Measurements from ENCODE around the gene CD1D. TPM values are rescaled to one million over a fixed set of nuclear protein-coding genes. Genes with fewer than 3 reads are reported as not detected.

Gene CD1D
- not detected for total RNA-seq

DNA sequence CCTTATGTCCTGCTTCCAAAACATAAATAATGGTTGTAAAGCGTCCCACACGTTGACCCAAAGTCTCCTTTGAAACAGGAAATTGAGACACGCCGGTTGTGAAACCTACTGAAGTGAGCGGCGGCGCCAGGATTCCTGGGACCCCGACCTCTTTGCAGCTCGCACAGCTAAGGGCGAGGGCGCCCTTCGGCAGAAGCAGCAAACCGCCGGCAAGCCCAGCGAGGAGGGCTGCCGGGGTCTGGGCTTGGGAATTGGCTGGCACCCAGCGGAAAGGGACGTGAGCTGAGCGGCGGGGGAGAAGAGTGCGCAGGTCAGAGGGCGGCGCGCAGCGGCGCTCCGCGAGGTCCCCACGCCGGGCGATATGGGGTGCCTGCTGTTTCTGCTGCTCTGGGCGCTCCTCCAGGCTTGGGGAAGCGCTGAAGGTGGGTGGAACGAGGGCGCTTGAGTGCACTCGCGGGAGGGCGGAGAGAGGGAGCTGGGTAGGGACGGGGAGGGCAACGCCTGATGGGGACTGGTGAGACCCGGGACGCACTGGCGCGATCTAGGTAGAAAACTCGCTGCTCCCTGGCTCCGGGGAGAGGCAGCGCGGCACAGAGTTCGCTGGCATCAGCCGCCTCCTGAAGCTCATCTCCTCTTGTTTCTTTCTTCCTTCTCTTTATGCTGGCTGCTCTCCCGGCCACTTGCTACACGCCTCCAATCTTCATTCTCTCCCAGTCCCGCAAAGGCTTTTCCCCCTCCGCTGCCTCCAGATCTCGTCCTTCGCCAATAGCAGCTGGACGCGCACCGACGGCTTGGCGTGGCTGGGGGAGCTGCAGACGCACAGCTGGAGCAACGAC, at the start of gene CD1D:
TSS of gene CD1D (plus strand) at position 155 of the 836 bp plus-strand sequence. CDS start at position 362, 207 bp downstream.
- peak within 1 kb of the TSS; percentile 87 for H3K4me3 Mint-ChIP-seq

DNA sequence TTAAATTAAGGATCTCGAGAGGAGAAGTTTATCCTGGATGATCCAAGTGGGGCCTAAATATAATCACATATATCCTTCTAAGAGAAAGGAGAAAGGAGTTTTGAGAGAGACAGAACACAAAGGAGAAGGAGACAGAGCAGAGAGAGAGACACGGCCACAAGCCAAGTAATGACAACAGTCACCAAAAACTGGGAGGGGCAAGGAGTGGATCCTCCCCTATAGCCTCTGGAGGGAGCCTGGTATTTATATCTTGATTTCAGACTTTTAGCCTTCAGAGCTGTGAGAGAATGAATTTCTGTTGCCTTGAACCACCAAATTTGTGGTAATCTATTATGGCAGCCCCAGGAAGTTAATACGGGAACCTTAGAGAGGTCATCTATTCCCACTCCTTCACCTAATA, 49.5 kb upstream of the CD1D start:
- H3K4me1 Mint-ChIP-seq, result peaks cover 1% of the 10 kb centered on the region
- H3K4me3 Mint-ChIP-seq, result no peak overlapping the region
- H3K36me3 Mint-ChIP-seq, result no peaks in the 10 kb centered on the region
- H3K27ac Mint-ChIP-seq, result no peak overlapping the region
- POLR2A ChIA-PET, result no interaction called here
- H3K27me3 Mint-ChIP-seq, result peaks cover 15% of the 10 kb centered on the region
- H3K9me3 Mint-ChIP-seq, result no peaks in the 10 kb centered on the region
- DNase-seq, result no peak
- no peak for ATAC-seq (ENCODE audit: low read depth)

More for the DNA sequence above, at the start of gene CD1D:
- no peaks in the 10 kb centered on the region for H3K9me3 Mint-ChIP-seq
- H3K27me3 Mint-ChIP-seq, result peaks cover 66% of the 10 kb centered on the region
- no peaks in the 10 kb centered on the region for H3K36me3 Mint-ChIP-seq
- ATAC-seq (ENCODE audit: low read depth) (peak; percentile 56), DNase-seq (peak; percentile 40)
- POLR2A ChIA-PET, result no interaction called here
- H3K4me1 Mint-ChIP-seq, result peaks cover 11% of the 10 kb centered on the region
- H3K27ac Mint-ChIP-seq, result no peak within 1 kb of the TSS

DNA sequence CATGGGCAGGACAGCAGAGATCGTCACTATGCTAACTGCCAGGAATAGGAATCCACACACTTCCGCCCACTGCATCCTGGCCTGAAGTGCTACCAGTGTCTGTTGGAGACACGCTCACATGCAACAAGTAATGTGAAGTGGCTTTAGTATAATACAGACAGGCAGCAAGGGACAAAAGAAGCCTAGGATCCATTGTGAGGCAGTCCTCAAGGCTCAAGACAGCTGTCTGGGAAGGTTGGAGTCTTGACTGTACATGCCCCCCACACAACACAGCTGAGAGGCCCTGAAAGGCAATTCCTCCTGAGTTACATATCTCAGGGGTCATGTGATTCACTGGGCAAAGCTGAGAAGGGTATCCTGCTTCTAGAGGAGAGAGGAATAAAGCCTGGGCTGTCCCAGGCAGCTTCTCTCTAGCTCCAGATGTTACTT, 39.9 kb upstream of the CD1D start:
- H3K4me1 Mint-ChIP-seq, result no peaks in the 10 kb centered on the region
- no peaks in the 10 kb centered on the region for H3K27me3 Mint-ChIP-seq
- POLR2A ChIA-PET, result no interaction called here
- no peaks in the 10 kb centered on the region for H3K9me3 Mint-ChIP-seq
- H3K27ac Mint-ChIP-seq, result no peak overlapping the region
- ATAC-seq (ENCODE audit: low read depth) (no peak), DNase-seq (no peak)
- H3K4me3 Mint-ChIP-seq, result no peak overlapping the region
- no peaks in the 10 kb centered on the region for H3K36me3 Mint-ChIP-seq

DNA sequence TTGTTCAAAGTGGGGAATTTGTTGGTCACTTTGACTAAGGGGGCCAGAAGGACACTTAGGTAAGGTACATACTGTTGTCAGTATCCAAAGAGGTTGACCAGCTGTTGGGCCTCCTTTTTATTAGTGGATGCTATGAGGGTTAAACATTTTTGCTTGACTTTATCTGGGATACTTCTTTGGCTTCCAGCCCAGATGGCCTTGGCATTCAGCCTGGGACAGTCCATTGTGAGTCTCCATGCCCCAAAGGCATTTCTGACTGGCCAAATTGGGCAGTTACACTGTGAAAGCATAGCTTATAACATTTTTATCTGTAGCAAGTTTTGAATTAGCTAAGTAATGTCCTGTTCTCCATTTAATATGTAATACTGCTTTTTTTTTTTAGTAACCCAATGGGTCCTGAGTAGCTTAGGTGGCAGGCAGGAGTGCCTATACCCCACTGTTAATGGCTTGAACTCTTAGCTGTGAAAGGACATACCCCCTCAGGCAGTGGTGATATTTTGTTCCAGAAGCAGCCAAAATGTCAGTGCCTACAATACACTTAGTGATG, 35.4 kb upstream of the CD1D start:
- H3K9me3 Mint-ChIP-seq, result no peaks in the 10 kb centered on the region
- H3K36me3 Mint-ChIP-seq, result peaks cover 2% of the 10 kb centered on the region
- H3K27me3 Mint-ChIP-seq, result no peaks in the 10 kb centered on the region
- H3K27ac Mint-ChIP-seq, result no peak overlapping the region
- no peak overlapping the region for H3K4me3 Mint-ChIP-seq
- POLR2A ChIA-PET, result no interaction called here
- ATAC-seq (ENCODE audit: low read depth) (no peak), DNase-seq (no peak)
- H3K4me1 Mint-ChIP-seq, result peaks cover 4% of the 10 kb centered on the region

DNA sequence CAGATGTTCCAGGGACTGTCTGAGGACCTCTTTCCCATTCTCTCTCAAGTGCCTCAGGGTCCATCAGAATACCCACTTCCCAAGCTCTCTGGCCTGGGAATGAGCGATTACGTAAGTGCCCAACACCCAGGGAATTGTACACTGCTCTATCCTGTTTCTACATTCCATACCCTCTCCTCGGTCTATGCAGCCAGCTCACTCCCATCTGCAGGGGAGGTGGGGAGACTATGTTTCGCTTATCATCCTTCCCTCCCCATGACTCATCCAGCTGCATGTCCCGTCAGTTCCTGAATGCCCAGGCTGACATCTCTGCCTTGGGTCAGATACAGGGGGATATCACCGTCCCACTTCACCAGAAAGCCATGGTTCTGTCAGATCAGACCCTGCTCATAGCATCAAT, 34.5 kb upstream of the CD1D start:
- no peak overlapping the region for H3K4me3 Mint-ChIP-seq
- no peaks in the 10 kb centered on the region for H3K27me3 Mint-ChIP-seq
- DNase-seq (no peak), ATAC-seq (ENCODE audit: low read depth) (no peak)
- POLR2A ChIA-PET, result no interaction called here
- H3K9me3 Mint-ChIP-seq, result no peaks in the 10 kb centered on the region
- H3K4me1 Mint-ChIP-seq, result peaks cover 9% of the 10 kb centered on the region
- H3K36me3 Mint-ChIP-seq, result peaks cover 2% of the 10 kb centered on the region
- no peak overlapping the region for H3K27ac Mint-ChIP-seq

DNA sequence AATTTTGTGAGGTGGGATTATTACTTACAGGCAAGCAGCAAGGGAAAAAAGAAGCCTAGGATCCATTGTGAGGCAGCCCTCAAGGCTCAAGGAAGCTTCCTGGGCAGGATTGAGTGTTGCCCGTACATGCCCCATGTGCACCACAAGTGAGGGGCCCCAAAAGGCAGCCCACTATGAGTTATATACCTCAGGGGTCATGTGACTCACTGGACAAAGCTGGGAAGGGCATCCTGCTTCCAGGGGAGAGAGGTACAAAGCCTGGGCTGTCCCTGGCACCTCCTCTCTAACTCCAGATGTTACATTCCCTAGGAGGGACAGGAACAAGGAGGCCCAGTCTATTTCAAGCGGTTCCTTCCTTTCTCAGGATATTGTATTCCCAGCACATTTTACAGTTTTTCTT, 34.0 kb upstream of the CD1D start:
- Mint-ChIP-seq H3K27ac (no peak overlapping the region), H3K4me1 (peaks cover 9% of the 10 kb centered on the region), H3K4me3 (no peak overlapping the region), H3K9me3 (no peaks in the 10 kb centered on the region), H3K27me3 (no peaks in the 10 kb centered on the region), H3K36me3 (peaks cover 2% of the 10 kb centered on the region)
- DNase-seq (no peak), ATAC-seq (ENCODE audit: low read depth) (no peak)
- POLR2A ChIA-PET, result no interaction called here

DNA sequence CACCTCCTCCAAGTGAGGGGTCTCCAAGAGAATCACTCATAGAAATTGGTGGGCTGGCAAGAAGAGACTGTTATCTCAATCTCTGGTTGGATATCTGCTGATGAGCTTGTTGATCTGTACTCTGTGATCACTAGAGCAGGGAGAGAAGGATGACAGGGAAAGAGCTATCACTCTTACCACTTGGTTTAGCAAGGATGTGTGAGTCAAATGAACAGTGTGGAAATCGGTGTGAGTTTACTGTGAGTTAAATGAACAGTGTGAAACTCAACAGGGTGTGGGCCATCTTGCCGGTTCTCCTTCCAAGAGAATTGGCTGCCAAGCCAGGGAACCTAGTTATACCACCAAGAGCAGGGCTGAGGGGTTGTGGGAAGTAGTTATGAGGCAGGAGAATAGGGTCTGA, 33.3 kb upstream of the CD1D start:
- H3K4me1 Mint-ChIP-seq, result peaks cover 9% of the 10 kb centered on the region
- no peak overlapping the region for H3K4me3 Mint-ChIP-seq
- H3K36me3 Mint-ChIP-seq, result peaks cover 2% of the 10 kb centered on the region
- H3K27ac Mint-ChIP-seq, result no peak overlapping the region
- DNase-seq (no peak), ATAC-seq (ENCODE audit: low read depth) (no peak)
- POLR2A ChIA-PET, result no interaction called here
- peaks cover under 1% of the 10 kb centered on the region for H3K9me3 Mint-ChIP-seq
- no peaks in the 10 kb centered on the region for H3K27me3 Mint-ChIP-seq

DNA sequence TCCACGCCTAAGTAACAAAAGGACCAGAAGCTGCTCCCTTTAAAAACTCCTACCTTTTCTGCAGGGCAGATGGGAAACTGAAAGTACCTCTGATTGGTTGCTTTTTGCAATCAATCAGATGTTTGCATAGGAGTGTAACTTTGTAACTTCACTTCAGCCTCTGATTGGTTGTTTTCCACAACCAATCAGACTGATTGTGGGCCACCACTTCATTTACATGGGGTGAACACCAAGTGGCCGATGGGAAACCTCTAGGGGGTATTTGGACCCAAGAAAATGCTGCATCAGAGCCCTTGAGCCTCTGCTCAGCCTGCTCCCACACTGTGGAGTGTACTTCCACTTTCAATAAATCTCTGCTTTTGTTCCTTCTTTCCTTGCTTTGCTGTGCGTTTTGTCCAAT, 32.8 kb upstream of the CD1D start:
- H3K27ac Mint-ChIP-seq, result no peak overlapping the region

DNA sequence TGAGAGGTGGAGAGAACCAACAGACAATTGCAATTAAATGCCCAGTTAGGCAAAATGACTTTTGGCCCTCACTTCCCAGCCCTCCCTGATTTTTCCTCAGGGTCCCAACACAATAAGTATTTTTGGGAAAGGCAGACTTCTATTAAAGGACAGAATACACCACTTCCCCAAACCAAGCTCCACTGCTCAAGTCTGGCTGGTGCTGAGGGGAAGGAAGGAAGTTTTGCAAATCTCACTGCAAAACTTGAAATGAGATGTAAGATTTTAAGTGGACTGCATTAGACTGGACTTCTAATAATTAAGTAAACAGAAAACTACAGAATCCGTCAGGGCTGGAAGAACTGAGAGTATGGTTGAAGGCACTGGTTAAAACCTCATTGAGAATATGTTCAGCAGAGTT, 32.2 kb upstream of the CD1D start:
- no peak overlapping the region for H3K27ac Mint-ChIP-seq
- peaks cover 1% of the 10 kb centered on the region for H3K9me3 Mint-ChIP-seq
- DNase-seq (no peak), ATAC-seq (ENCODE audit: low read depth) (no peak)
- H3K36me3 Mint-ChIP-seq, result peaks cover 2% of the 10 kb centered on the region
- H3K4me1 Mint-ChIP-seq, result peaks cover 9% of the 10 kb centered on the region
- peak overlapping the region; percentile 35 for H3K4me3 Mint-ChIP-seq
- POLR2A ChIA-PET, result no interaction called here
- H3K27me3 Mint-ChIP-seq, result peaks cover 2% of the 10 kb centered on the region

More for the DNA sequence above, 32.8 kb upstream of the CD1D start:
- Mint-ChIP-seq H3K4me3 (no peak overlapping the region), H3K4me1 (peaks cover 9% of the 10 kb centered on the region), H3K9me3 (peaks cover 1% of the 10 kb centered on the region), H3K36me3 (peaks cover 2% of the 10 kb centered on the region), H3K27me3 (no peaks in the 10 kb centered on the region)
- DNase-seq (no peak), ATAC-seq (ENCODE audit: low read depth) (no peak)
- POLR2A ChIA-PET, result no interaction called here

DNA sequence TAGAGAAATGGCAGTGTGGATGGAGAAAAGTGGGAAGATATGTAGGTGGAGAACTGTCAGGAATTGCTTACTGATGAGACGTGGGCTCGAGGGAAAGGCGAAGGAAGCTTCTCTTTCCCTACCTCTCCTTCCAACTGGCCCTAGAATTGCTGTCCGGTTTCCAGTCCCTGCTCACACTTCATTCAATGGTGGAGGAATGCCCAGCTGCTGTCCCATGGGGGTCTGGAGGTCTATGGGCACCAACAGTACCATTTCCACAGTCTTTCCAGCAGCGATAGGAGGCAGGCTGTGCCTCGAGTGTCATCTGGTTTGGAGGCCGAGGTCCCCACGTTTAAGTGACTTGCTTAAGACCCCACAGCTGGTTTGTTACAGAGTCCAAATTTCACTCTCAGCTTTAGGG, 31.5 kb upstream of the CD1D start:
- Mint-ChIP-seq H3K4me3 (peak overlapping the region; percentile 94), H3K9me3 (peaks cover 1% of the 10 kb centered on the region)

DNA sequence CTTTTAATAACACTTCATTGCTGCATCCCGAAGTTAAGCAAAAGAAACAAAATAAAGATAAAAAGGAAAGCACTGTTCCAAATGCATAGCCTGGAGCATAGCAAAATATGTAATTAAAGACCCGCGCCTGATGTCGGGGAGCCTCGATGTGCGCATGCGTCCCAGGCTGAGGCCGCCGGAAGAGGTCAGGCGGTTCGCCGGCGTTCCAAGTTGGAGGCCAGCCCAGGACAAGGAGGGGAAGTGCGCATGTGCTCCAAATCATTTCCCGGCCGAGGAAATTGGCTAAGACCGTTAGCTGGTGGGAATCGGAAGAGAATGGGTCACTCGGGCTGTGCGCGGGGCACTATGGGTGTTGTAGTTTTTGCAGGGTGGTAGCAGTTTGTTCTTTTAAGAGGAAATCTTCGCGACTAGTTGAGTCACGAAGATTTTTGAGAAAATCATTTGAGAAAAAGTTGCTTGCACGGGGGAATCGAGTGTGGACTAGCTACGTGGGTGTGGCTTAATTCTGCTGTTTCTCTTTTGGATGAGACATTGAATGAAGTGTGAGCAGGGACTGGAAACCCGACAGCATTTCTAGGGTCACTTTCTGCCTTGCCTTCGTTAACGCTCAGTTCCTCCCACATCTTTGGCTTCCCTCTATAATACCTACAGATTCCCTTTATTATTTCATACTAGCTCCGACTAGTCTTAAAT, 31.0 kb upstream of the CD1D start:
- peaks cover 2% of the 10 kb centered on the region for H3K36me3 Mint-ChIP-seq
- H3K4me1 Mint-ChIP-seq, result peaks cover 9% of the 10 kb centered on the region
- peak overlapping the region; percentile 94 for H3K4me3 Mint-ChIP-seq
- H3K9me3 Mint-ChIP-seq, result peaks cover 1% of the 10 kb centered on the region
- H3K27ac Mint-ChIP-seq, result peak overlapping the region; percentile 83
- peaks cover 7% of the 10 kb centered on the region for H3K27me3 Mint-ChIP-seq
- POLR2A ChIA-PET, result no interaction called here
- peak; percentile 89 for ATAC-seq (ENCODE audit: low read depth)
- DNase-seq, result peak; percentile 73

More for the DNA sequence above, 31.5 kb upstream of the CD1D start:
- DNase-seq (no peak), ATAC-seq (ENCODE audit: low read depth) (no peak)
- H3K27ac Mint-ChIP-seq, result peak overlapping the region; percentile 83
- H3K4me1 Mint-ChIP-seq, result peaks cover 9% of the 10 kb centered on the region
- H3K36me3 Mint-ChIP-seq, result peaks cover 2% of the 10 kb centered on the region
- POLR2A ChIA-PET, result no interaction called here
- H3K27me3 Mint-ChIP-seq, result peaks cover 2% of the 10 kb centered on the region

DNA sequence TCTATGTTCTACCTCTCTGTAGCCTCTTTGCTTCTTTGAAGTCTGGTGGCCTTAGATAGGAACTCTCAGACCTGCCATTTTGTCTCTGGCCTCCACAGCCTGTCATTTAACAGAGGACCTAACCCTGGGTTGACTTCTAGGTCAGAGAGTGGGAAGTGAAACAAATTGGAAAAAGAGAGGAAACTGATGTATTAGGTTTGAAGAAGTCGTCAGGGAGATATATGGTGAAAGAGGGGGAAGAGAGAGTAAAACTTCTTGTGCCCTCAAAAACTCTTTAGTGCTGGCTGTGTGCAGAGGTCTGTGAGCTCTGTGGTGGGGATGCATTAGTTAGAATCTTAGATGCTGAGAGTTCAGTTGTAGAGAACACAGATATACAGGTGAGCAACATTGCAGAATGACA, 30.2 kb upstream of the CD1D start:
- H3K27me3 Mint-ChIP-seq, result peaks cover 8% of the 10 kb centered on the region
- POLR2A ChIA-PET, result no interaction called here
- no peak for DNase-seq
- H3K4me3 Mint-ChIP-seq, result peak overlapping the region; percentile 94
- peaks cover 1% of the 10 kb centered on the region for H3K9me3 Mint-ChIP-seq
- H3K4me1 Mint-ChIP-seq, result peaks cover 9% of the 10 kb centered on the region
- no peak for ATAC-seq (ENCODE audit: low read depth)
- peaks cover 2% of the 10 kb centered on the region for H3K36me3 Mint-ChIP-seq
- peak overlapping the region; percentile 17 for H3K27ac Mint-ChIP-seq

DNA sequence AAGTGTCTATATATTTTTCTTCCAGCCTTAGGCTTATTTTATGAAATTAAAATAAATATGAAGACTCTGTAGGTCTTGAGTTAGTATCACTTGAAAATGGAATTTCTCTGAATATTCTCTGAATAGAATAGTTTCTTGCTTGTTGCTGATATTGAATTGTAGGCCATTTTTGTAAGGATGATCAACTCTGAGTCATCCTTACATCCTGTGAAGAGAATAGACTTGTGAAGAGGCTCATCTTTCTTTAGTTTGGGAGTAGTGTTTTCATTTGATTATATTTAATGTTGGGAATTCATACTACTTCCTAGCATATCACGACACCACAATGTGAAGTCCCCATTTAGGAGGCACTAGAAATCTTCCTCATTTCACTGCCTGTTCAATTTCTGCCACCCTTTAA, 27.5 kb upstream of the CD1D start:
- DNase-seq, result no peak
- no peak overlapping the region for H3K4me3 Mint-ChIP-seq
- H3K4me1 Mint-ChIP-seq, result peaks cover 9% of the 10 kb centered on the region
- no peak overlapping the region for H3K27ac Mint-ChIP-seq
- peaks cover 1% of the 10 kb centered on the region for H3K9me3 Mint-ChIP-seq
- H3K27me3 Mint-ChIP-seq, result peaks cover 17% of the 10 kb centered on the region
- H3K36me3 Mint-ChIP-seq, result peaks cover 2% of the 10 kb centered on the region
- no peak for ATAC-seq (ENCODE audit: low read depth)
- POLR2A ChIA-PET, result no interaction called here

Measured in activated naive CD8-positive, alpha-beta T cell treated with anti-CD3 and anti-CD28 coated beads, Interleukin-2, amount 10 ng/mL, durations not matched to agents 7 days and 5 days (primary cell).